NCI-H2196 treated with DMSO at 0.1 percent for 48 hours (cell line): ENCODE data around the gene CLIC6.
"Not testable (repeated sequence)": the region's sequence is repeated elsewhere in the genome, so short reads cannot be mapped to it uniquely, and the experiment has no call there.

ENCODE experiments used
- DNase-seq: peaks from one replicate; lab custom pipeline; 2025; ENCODE audit not compliant: unreplicated experiment; lab: John Stamatoyannopoulos, UW

The CLIC6 gene

DNA sequence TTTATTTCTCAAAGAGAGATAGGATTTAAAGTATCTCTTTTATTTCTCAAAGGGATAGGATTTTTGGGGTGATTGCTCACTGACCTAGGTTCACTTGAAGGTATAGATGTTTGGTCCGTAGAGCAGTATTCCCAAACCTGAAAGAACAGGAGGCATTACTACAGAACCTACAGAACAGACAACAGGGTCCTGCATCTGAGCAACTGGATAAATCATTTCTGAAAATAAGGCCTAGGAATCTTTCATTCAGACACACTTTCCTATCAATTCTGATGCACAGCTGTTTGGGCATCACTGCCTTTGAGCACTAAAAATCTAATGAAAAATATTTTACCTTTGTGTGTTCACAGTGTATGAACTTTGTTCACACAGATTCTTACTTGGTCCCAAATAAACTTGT is 17.2 kb upstream of the CLIC6 start:
- no peak for DNase-seq

- no peak for DNase-seq
Observed at GRCh38 chr21:34653522-34653921, 15.3 kb upstream of the CLIC6 start.

GRCh38 chr21:34661848-34662247 is 6.9 kb upstream of the CLIC6 start:
- no peak for DNase-seq

DNA sequence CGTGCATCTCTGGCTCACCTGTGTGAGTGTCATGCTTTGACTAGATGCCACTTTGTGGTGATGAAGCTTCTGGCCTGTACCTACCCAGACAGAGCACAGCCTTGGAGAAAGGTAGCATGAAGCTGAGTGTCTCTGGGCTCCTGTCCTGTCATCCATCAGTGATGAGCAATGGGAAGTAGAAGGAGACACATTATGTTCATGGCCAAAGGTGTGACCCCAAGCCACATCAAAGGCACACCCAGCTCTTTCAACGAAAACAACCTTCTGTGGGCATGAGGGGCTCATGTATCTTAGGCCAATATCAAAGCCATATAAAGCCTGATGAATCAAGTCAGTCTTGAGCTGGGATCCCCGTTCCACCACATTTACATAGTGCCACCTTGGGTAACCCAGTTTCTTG is 1.0 kb upstream of the CLIC6 start:
- no peak for DNase-seq

DNA sequence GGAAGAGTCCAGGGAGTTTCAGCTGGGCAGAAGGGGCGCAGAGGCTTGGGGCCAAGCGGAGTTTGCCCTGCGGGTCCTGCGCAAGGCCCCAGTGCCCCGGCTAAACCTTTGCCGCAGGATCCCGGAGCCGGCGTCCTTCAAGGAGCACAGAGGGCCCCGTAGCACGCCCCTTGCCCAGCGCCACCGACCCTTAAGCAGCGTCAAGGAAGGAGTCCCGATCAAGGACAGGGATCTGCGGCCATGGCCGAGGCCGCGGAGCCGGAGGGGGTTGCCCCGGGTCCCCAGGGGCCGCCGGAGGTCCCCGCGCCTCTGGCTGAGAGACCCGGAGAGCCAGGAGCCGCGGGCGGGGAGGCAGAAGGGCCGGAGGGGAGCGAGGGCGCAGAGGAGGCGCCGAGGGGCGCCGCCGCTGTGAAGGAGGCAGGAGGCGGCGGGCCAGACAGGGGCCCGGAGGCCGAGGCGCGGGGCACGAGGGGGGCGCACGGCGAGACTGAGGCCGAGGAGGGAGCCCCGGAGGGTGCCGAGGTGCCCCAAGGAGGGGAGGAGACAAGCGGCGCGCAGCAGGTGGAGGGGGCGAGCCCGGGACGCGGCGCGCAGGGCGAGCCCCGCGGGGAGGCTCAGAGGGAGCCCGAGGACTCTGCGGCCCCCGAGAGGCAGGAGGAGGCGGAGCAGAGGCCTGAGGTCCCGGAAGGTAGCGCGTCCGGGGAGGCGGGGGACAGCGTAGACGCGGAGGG is 520 bp downstream of the CLIC6 start:
- no peak for DNase-seq

DNA sequence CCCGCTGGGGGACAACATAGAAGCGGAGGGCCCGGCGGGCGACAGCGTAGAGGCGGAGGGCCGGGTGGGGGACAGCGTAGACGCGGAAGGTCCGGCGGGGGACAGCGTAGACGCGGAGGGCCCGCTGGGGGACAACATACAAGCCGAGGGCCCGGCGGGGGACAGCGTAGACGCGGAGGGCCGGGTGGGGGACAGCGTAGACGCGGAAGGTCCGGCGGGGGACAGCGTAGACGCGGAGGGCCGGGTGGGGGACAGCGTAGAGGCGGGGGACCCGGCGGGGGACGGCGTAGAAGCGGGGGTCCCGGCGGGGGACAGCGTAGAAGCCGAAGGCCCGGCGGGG is 1.1 kb downstream of the CLIC6 start:
- DNase-seq: not testable (repeated sequence)

GRCh38 chr21:34670220-34670961 is 1.6 kb downstream of the CLIC6 start:
- DNase-seq: no peak

- DNase-seq: no peak
Observed at GRCh38 chr21:34670962-34671348, 2.2 kb downstream of the CLIC6 start.

DNA sequence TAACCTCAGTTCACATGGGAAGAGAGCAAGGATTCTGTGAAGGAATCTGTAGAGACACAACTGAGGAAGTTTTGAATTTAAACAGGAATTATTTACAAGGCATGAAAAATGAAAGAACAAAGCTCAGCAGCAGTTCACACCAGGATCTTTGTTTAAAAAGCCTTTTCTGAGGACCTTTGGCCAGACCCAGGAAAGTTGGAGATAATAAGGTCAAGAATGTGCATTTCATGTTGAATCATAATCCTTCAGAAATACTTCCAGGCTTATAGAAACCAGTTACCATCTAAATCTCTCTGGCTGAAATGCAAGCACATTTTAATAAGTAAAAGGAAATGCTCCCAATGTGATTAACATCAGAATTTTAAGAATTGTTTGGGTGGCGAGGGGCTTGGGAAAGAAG is 2.7 kb downstream of the CLIC6 start:
- no peak for DNase-seq

GRCh38 chr21:34671891-34672290 is 3.1 kb downstream of the CLIC6 start:
- DNase-seq: no peak

DNA sequence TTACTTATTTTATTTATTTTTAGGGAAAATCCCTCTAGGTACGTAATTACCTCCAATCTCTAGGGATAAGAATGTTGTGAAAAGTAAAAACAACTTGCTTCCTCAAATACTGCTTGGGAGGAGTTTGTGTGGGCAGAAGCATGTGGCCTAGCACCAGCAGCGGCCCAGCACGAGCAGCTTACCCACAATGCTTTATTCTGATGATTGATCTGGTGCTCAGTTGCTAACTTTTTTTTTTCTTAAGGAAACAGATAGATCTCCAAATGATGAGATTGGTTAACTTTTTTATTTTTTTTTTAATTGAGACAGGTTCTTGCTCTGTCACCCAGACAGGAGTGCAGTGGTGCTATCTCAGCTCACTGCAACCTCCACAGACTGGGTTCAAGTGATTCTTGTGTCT is 4.2 kb downstream of the CLIC6 start:
- DNase-seq: no peak

- no peak for DNase-seq
Observed at GRCh38 chr21:34674468-34674867, 5.7 kb downstream of the CLIC6 start.

DNA sequence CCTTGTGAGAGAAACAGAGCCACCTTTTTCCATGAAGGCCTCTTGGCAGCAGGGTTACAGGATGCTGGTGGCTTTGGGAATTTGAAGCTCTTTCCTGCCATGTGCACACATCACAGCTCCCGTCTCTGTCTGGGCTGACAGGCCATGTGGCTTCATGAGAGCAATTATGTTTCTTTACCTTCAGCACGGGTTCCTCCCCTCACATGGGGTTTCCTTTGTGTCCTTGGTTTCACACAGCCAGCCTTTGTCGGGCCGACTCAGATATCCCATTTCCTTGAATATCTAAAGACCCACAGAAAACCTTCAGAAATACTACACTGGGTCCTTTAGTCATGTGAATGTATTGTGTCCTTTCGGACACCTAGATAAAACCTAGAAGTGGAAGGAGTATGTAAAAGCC is 7.1 kb downstream of the CLIC6 start:
- DNase-seq: no peak

- no peak for DNase-seq
Observed at GRCh38 chr21:34679051-34679450, 10.3 kb downstream of the CLIC6 start.

GRCh38 chr21:34684174-34684876 is 15.5 kb downstream of the CLIC6 start:
- no peak for DNase-seq

DNA sequence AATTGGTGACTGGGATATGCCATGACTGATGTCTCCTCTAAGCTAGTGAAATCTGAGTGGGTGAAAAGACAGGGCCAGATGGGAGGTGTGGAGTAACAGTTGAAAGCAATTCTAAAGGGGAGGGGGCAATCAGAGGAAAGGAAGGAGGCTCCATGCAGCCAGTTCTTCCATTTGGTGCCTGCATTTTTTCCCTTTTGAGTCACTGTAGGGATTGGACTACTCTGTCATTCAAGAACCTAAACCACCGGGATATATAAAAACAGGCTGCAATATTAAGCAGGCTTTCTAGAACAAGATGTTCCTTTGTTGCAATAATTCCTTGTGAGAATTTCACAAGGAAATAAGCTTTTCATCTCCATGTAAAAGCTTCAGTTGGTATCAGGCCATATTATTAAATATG is 18.3 kb downstream of the CLIC6 start:
- no peak for DNase-seq

GRCh38 chr21:34687745-34688144 is 19.0 kb downstream of the CLIC6 start:
- no peak for DNase-seq

DNA sequence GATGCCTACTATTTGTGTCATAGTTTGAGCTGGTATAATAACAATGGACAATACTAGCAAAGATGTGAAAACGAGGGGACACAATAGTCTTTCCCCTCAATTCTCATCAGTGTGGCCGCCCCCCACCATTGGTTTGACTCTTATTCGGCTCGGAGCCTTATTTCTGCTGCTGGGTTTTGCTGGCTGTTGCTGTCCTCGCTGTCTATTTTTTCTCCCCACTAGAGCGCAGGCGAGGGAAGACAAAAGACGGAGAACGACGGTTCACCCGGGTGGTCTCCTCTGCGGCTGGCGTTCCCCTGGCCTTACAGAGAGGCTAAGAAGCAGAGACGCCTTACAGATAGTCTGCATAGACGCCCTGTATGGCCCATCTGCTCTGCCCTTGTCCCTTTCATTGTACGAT is 19.4 kb downstream of the CLIC6 start:
- no peak for DNase-seq

GRCh38 chr21:34688715-34689114 is 19.9 kb downstream of the CLIC6 start:
- DNase-seq: no peak

DNA sequence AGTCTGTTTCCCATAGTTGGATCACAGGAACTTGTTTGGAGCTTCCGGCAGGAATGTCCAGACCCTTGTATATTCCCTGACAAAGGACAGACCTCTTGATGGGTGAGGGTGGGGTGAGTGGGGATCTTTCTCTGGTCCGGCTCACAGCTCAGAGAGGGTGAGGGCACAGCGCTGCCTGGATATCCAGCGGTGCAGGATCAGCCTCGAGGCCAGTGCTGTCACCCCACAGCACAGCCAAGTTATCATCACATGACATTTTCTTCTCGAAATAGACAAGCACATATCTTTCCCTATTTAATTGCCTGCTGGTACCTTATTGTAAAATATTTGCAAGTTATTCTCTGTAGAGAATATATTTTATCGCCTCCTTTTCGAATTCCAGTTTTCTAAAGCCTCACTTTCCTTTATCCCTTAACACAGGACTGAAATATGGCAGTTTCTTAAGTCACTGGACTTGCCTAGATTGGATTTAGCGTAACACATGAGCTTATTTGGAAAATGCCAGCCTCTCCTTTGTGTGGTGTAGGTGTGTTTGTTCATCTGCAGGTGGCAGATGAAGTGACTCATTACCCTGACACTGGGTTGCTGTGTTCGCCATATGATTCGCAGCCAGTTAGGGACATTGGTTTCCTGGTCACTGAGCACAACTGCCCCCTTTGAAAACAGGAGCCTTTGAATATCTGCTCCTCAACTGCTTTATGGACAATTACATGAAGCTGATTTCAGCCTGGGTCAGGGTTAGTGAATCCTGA is 21.4 kb downstream of the CLIC6 start:
- DNase-seq: peak; percentile 84

DNA sequence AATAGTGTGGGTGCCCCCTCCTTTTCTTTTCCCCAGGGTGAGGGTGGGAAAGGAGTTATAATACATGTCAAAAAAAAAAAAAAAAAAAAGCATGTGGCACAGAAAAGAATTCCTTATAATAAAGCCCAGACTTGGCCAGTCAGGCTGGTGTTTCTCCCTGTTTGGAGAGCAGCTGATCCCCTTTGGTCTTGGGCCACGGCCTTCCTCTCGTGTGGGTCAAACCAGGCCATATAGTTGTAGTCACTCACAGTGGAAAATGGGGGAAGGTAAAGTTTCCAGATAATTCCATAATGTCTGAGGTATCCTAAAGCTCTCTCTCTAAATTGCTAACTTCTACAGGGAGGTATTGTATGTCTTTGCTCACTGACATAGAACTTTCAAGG is 22.0 kb downstream of the CLIC6 start:
- DNase-seq: peak; percentile 22
